Pulmonary artery endothelial cell (primary cell): ENCODE data around the gene WDFY2. TPM values are rescaled to one million over a fixed set of nuclear protein-coding genes. Genes with fewer than 3 reads are reported as not detected.

Experiments
- DNase-seq: peaks from one replicate; pipeline ENCODE4 v3.0.0-alpha.2; 2011; ENCODE audit warnings: low read depth, low spot score
- total RNA-seq: library from RNA; depleted of rRNA; stranded (reverse); fragments of >200 nt; gene quantifications from 2 replicates; pipeline ENCODE4 v1.2.3, GENCODE V29; 2014

The WDFY2 gene
- total RNA-seq, 1 donor from 2014 or later = 1.7 TPM

DNA sequence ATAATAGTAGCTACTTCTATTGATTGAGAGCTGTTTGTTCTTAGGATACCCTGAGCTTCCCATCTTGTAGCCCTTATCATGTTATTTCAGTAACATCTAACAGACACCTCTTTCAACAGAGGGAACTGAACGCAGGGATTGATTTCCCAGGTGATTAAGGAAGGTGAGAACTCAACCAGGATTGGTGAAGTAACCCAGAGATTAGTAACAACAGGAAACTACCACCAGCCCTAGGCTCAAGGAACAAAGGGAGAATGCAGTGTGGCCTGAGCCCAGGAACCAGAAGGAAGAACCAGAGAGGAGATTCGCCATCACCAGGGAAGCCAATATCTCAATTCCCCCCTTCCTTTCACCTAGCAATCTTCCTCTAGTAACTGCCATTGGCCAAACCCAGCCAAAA, 211.2 kb downstream of the WDFY2 start:
- DNase-seq = no peak

DNA sequence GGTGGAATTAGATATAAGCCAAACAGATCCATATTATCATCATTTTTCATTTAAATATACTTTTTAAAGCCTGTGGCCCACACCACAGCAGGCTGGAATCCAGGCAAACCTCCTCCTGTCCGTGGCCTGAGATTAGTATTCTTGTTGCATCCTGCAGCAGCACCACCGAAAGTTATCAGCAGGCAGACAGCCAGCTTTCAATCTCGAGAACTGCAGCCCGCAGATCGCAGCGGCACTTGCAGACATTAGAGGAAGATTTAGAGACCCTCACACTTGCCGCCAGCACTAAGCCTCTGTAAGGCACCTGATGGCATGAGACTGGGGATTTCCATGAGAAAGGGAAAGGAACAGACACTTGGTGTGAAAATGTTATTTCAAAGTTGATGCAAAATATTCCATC, 212.3 kb downstream of the WDFY2 start:
- DNase-seq = no peak

DNA sequence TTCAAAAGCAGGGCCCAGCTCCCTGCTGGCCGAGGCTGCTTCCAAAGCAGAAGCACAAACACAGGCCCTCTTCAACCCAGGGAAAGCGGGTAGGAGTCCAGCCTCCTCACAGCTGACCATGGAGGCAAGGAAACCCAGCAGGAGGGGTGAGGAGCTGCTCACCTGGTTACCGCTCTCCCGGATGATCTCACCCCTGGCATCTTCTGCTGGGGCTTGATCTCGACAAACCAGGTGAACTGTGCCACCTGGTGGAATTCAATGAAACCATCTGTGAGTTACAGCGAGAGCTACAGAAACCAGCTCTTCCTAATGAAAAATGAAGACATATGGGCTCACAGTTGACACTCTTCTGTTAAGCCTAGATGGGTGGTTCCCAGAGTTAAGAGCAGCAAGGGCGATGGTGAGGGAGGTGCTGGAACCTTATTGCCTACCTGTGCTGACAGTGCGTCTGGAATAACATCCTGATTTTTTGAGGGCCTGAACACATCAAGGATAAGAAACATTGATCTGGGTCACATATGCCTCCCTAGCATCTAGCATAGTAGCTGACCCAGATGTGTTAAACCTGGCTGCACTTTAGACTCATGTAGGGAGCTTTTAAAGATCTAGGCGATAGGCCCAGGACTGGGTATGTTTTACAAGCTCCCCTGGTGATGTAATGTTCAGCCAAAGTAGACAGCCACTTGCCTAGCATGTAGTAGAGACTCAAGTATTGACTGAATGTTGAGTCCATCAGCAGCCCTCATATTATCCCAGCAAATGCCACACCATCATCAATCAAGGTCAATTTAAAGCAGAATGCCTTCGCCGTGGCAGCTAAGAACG, 213.6 kb downstream of the WDFY2 start:
- DNase-seq = no peak

DNA sequence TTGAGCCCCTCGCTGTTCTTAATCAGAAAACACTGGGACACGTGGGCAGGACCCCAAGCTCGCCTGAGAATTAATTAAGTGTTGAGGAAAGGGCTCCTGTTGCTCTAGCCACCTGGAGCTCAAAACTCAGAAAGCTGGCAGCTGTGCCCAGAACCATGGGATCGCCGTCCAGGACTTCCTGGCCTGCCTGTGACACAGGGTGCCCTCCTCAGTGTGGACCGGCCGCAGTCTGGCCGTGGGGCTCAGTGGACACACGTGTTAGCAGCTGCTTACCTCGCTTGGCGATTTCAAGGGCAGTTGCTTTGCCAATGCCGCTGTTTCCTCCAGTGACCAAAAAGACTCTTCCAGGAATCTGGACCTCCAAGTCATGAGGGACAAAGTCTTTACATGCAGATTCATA, 215.0 kb downstream of the WDFY2 start:
- no peak for DNase-seq

DNA sequence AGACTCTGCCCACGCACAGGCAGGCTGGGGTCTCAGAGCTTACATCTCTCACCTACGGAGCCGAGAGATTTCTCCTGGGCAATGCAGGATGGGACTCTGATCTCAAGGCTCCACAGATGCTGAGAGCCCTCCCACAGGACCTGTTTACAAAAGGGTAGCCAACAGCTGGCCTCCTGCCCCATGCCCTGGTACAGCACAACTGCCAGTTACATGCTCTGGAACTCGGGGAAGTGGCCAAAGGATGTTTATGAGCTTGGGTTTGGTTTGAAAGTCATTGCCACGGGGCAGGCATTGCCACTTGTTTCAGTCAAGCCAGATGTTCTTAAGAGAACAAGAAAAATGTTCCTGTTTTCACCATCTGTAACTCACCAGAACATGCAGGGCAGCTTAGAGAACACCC, 216.2 kb downstream of the WDFY2 start:
- no peak for DNase-seq

DNA sequence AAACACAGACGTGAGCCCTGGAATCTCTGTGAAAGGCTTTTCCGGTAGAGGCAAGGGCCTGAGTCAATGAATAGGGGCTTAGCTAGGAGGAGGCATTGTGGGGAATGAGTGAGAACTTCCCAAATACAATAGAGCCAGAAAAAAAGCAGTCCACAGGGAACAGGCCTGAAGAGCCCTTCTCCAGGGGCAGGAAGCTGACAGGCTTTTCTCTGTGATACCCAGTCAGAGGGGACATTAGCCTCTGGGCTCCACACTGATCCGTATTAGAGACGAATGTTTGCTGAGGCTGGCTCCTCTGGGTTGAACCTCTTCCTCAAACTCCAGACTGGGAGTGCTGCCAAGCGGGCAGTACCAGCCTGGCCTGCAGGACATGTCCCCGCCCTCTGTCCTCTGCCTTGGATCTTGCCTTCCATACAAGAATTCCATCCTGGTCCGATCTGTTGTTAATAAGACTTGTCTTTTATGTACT, 217.4 kb downstream of the WDFY2 start:
- no peak for DNase-seq

DNA sequence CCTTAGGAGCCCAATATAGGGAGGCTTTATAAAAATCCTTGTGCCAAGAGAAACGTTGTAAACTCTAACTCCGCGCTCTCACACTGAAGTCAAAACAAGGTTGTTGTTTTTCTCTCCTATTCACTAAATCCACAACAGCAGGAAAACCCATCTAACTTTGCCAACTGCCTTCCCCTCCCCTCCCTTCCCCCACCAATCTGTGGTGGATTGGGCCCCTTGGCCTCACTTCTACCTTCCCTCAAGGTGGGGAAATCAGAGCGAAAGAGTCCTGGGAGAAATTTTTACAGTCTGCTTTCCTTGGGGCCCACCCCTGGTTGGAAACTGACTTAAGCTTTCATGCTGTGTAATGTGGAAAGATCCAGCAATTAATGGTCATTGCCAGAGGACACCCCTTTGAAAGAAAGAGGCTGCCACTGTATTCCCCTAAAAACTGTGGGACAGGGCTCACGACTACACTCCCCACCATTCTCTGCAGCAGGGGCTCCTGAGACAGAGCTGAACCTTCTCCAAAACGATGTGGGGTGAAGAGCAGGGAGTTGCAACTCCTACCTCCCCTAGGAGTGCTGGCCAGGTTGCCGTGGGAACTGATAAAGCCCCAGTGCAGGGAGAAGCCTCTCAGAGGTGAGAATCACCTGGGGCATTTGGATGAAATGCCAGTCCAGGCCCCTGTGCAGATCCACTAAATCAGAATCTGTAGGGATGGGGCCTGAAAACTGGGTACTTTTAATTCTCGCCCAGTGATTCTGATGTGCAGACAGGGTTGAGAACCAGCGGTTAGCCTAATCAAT, 218.6 kb downstream of the WDFY2 start:
- DNase-seq = no peak

DNA sequence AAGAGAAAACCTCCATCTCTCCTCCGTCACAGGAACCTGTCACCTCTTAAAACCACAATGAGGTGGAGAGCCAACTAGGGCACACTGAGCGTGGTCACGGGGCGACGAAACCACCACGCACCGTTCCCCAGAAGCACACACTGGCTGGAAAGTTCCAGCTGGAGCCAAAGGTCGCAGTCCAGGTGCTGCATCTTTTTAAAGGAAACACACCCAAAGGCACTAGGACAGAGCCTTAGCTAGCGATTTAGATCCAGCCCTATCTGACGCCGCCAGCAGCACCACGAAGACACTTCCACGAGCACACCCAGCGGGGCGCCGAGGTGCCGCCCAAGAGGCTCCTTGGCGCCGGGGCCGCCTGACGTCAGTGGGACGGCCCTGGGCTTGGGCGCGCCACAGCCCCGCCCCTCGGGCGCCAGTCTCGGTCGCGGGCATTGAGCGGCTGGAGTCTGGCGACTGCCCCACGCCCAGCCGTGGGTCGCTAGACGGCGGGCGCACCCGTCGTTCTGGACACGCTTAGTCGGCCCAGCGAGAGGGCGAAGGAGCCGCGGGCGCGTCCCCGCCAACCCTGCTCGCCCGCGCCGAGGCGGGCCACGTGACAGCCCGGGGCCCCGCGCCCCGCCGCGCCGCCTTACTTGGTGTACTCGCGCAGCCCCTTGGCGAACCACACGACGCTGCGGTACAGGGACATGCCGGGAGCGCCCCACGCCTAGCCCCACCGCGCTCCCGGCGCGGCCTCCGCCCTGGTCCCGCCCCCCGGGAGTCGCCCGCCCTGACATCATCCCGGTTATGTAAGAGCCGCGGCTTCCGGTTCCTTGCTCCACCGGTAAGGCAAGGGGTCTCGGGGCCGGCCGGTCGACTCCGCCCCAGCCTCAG, 219.4 kb downstream of the WDFY2 start, which contains the start of gene DHRS12:
DHRS12 (minus strand) TSS at position 742 of the 873 bp plus-strand sequence. CDS start 4,504 bp downstream, outside the sequence.
- no peak for DNase-seq

DNA sequence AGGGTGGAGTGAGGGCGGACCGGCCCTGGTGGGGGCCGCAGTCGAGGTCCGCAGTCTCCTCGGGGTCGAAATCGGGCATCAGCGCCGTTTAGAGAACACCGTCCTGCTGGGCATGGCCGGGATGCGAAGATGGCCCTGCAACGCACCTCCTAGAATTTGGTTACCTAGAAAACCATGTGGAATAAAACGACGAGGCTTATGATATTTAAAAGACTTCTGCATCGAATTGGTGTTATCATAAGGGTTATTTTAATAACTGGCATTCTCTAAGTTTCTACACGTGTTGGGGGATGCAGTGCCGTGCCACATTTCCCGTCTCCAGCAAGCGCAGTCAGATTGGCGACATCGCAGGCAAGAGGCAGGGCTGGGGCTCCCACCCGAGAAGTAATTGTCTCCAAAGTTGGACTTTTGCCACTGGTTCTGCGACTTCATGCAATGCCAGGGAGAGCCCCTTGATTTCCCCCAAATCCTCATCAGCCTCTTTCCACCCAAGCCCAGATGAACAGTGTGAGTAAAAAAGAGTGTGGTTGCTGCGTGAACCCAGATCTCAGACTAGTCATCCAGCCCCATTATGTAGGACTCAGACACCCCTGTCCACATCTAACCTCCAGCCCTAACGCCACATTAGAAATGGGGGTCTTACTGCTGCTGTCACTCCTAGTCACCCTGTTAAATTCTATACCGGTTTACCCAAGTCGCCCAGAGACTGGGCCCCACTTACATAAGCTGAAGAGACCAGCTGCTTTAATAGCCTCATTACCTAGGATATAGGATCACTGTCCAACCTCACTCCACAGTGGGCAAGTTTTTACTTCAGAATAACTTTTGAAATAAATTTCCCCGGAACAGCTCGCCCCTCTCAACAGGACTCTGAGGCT, 220.3 kb downstream of the WDFY2 start:
- DNase-seq = no peak

DNA sequence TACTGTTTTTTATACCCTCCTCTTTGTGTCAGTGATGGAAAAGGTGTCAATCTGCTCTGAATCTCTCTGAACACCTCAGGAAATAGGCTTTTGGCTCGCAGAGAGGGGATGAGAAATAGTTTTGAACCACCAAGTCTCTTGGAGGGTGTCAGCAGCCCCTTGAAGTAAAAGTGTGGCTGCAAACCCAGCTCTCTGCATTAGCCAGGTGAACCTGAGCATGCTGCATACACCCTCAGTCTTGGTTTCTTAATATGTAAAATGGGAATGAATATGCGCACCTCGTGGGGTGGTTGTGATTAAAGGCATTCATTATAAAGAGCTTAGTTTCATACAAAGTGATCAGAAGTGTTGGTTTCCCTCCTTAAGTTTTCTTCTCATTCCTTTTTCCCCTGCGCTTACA, 221.1 kb downstream of the WDFY2 start:
- no peak for DNase-seq

DNA sequence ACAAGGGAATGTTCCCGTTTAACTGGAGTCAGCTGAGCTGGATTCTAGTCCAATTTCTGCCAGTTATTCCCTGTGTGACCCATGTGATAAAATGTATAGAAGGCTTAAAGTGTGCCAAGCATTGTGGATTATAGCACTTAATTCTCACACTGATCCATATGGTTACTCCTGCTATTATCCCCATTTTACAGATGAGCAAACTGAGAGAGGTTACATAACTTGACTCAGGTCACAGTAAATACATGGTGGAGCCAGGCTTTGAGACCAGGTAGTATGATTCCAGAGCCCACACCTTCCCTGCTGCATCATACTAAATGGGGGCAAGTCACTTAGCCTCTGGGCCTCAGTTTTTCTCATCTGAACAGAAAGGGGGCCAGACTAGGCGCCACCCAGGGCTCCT, 221.7 kb downstream of the WDFY2 start:
- DNase-seq = no peak

DNA sequence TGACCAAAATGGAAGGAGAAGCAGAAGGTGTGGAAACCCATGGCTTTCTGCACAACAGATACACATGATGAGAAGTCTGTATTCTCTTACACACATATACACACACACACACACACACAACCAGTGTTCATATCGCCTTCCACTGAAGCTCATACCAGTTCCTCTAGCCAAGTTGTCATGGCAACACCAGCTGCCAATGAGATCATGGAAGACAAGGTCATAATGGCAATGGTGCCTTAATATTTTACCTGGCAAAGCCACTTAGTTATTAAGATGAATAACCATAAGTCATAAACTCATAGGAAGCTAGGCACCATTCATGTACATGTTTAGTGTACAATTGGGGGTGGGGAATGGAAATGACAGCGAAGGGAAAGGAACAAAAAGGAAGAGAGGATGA, 222.3 kb downstream of the WDFY2 start:
- no peak for DNase-seq

DNA sequence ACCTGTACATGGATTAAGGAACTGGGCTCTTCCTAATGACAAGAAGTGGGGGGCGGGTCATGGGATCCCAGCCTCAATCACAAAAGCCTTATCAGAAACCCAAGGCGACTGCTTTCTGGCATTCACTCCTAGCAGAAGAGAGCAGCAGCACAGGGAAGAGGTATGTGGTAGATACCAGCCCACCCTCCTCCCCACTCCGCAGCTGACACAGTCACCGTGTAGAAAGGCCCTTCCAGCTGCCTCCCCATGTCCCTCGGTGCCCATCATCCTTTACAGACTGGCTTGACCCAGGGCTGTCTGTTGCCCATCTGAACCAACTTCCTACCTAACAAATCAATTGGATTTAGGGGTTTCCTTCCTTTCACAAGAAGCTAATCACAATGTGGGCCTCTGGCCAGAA, 222.8 kb downstream of the WDFY2 start:
- no peak for DNase-seq

DNA sequence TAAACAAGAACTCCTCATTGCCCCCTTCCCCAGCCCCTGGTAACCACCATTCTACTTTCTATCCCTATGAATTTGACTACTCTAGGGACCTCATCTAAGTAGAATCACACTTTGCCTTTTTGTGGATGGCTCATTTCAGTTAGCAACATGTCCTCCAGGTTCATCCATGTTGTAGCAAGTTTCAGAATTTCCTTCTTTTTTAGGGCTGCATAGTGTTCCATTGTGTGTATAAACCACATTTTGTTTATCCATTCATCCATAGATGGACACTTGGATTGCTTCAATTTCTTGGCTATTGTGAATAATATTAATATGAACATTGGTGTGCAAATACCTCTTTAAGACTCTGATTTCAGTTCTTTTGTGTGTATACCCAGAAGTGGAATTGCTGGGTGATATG, 224.5 kb downstream of the WDFY2 start:
- DNase-seq = no peak

DNA sequence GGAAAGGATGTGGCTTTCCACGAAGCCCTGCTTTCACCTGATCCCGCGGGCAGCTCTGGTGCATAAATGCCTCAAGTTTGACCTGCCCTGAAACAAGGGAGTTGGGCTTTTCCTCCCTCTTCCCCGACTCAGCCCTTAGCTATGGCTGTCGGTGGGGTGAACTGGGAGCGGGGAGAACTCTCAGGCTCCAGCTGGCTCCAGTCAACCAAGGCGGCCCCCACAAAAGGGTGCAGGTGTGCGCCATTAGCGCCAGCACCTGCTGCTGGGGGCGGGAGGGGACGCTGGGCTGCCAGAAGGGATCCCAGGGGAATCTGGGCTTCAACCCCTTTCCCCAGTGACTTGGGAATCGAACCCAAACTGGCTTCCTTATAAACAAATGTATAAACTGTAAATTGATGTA, 226.8 kb downstream of the WDFY2 start:
- DNase-seq = no peak

DNA sequence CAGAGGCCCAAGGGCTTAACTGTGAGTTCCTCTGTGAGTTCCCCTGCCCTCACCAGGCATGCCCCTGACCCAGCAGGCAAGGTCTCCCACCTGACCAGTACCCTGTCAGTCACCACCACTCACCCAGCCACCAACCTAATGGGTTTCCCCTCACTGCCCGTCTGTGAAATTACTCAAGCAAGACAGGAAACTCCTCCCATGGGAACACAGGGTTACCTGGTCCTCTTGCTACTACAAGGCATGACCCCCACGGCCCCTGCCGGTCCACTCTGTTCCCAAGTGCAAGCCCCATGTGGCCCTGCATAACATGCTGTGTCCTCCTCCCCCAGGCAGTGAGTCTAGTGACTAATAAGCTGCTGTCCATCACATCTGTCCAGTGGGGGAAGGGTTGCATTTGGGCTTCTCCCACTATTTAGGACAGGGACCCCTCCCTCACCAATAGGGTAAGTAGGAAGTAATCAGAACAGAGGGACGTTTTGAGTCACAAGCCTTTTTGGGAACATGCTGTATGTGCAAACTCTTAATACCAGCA, 227.7 kb downstream of the WDFY2 start:
- no peak for DNase-seq

DNA sequence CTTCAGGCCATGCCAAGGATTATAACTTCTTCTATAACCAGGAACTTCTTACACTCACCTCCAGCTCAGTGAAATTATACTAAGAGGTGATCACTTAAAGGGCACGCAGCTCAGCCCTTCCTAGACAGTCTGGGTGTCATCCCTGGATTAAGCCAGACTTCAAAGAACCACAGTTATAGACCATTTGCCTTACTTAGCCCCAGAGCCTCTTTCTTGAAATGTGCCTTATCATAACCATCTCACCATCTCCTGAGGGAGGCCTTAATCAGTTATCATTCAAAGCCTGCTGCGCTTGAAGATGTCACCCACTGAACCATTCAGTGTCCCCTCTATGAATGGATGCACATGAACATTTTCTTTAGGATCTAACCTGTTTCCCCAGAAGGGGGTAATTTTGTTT, 229.8 kb downstream of the WDFY2 start:
- no peak for DNase-seq

DNA sequence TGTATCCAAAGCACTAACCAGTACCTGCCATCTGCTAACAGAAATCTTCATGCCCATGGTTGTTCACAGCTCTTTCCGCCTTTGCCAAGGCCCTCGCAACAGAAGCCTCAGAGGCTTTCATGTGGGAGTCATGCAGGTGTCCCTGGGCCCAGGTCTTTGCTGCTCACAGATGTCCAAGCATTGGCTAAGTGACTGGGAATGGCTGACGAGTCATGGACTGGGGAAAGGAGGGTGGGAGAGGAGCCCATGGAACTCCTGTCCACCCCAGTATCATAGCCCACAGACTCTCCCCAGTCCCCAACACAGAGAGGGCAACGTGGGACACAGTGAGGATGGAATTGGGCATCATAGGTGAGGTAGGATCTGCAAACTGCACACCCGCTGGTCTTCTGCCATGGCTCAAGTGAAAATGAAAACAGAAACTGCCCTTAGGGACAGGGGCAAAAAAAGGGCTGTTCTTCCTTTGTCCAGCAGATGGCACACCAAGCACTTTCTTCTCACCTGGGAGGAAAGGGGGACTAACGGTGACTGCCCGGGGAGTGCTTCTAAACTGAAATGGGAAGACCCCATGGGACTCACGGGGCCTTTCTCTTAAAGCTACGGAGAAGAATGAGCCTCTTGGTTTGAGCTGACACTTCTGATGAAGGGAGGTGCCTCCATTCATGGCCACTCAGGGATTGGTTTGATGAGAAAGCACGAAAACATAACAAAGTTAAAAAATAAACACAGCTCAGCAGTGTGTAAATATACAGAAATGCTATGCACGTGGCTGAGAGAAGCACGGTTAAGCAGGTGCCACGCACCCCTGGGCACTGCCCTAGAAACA, 230.8 kb downstream of the WDFY2 start:
- DNase-seq = no peak

DNA sequence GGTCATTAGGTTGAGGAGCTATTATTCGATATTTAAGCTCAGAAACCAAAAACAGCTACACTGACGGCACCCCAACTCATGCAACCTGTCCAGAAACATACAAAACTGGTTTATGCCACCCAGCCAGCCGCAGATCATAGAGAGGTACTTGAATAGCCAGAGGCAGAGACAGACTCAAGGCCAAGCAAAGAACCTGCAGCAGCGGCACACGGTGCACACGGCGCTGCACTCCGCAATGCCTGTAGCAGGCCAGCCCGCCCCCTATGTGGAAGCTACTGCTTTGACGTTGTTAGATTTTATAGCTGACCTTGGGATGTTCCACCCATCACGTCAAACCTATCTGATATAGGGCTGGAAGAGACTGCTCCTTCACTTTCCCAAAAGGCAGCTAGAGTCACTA, 231.6 kb downstream of the WDFY2 start:
- DNase-seq = no peak
